ENCODE measurements around the gene ZDHHC1. TPM values are rescaled to one million over a fixed set of nuclear protein-coding genes. Genes with fewer than 3 reads are reported as not detected.
"Not testable (repeated sequence)": the region's sequence is repeated elsewhere in the genome, so short reads cannot be mapped to it uniquely, and the experiment has no call there.

The ZDHHC1 gene
- total and polyA plus RNA-seq, 8 donors = 14.4 to 24.1 (median 17.9) TPM

GRCh38 chr16:67386861-67387455 is 29.3 kb downstream of the ZDHHC1 start:
- DNase-seq (no peak), ATAC-seq (no peak)
- no peak for TF ChIP-seq CTCF (IDR thresholded peaks at IDR 0.05)
- Histone ChIP-seq H3K36me3 (no peaks in the 10 kb centered on the region), H3K27me3 (no peaks in the 10 kb centered on the region), H3K4me3 (no peak overlapping the region), H3K4me1 (peaks cover 2 to 27% of the 10 kb centered on the region in 2 donors), H3K27ac (no peak overlapping the region), H3K9me3 (no peaks in the 10 kb centered on the region)
- intact Hi-C loops (cut with DNase I) = no loop called here

- no peak for ATAC-seq
- intact Hi-C loops (cut with DNase I) = no loop called here
- H3K4me3 ChIP-seq = no peak overlapping the region
- H3K27me3 ChIP-seq = no peaks in the 10 kb centered on the region
- H3K27ac ChIP-seq = no peak overlapping the region
- no peak for DNase-seq
- H3K9me3 ChIP-seq = no peaks in the 10 kb centered on the region
- H3K36me3 ChIP-seq = no peaks in the 10 kb centered on the region
- peaks cover 2 to 7% of the 10 kb centered on the region in 2 donors for H3K4me1 ChIP-seq
- no peak for TF ChIP-seq CTCF (IDR thresholded peaks at IDR 0.05)
These were observed 31.3 kb downstream of the ZDHHC1 start for GRCh38 chr16:67384778-67385510.

- no peak overlapping the region for H3K4me3 ChIP-seq
- H3K9me3 ChIP-seq = no peaks in the 10 kb centered on the region
- no peaks in the 10 kb centered on the region for H3K36me3 ChIP-seq
- H3K4me1 ChIP-seq = no peaks in the 10 kb centered on the region
- intact Hi-C loops (cut with DNase I) = no loop called here
- TF ChIP-seq CTCF (IDR thresholded peaks at IDR 0.05) = no peak
- DNase-seq (no peak), ATAC-seq (no peak)
- H3K27ac ChIP-seq = no peak overlapping the region
- no peaks in the 10 kb centered on the region for H3K27me3 ChIP-seq
These were observed 33.0 kb downstream of the ZDHHC1 start for GRCh38 chr16:67383284-67383683.

GRCh38 chr16:67378642-67379041 is 37.6 kb downstream of the ZDHHC1 start:
- no peaks in the 10 kb centered on the region for H3K9me3 ChIP-seq
- ATAC-seq (no peak), DNase-seq (no peak)
- H3K4me3 ChIP-seq = no peak overlapping the region
- no peak overlapping the region for H3K27ac ChIP-seq
- no peaks in the 10 kb centered on the region for H3K27me3 ChIP-seq
- no peaks in the 10 kb centered on the region for H3K36me3 ChIP-seq
- intact Hi-C loops (cut with DNase I) = no loop called here
- no peaks in the 10 kb centered on the region for H3K4me1 ChIP-seq
- TF ChIP-seq CTCF (IDR thresholded peaks at IDR 0.05) = no peak

- DNase-seq; H3K4me1 ChIP-seq; H3K27ac ChIP-seq; H3K27me3 ChIP-seq; intact Hi-C loops (cut with DNase I); ATAC-seq; H3K9me3 ChIP-seq; H3K36me3 ChIP-seq; H3K4me3 ChIP-seq: not testable (repeated sequence)
These were observed 40.3 kb downstream of the ZDHHC1 start for GRCh38 chr16:67376012-67376411.
